ENCODE results near the gene PPP2R2C.

GRCh38 chr4:6476893-6477292, 4.5 kb upstream of the PPP2R2C start:
- TF ChIP-seq CTCF (IDR thresholded peaks at IDR 0.05; ENCODE audit: insufficient read depth, low read length) (no peak), GABPA (IDR thresholded peaks at IDR 0.05; ENCODE audit: low read depth) (no peak), REST (IDR thresholded peaks at IDR 0.05; ENCODE audit: insufficient replicate concordance, low read depth) (no peak), POLR2AphosphoS5 (IDR thresholded peaks at IDR 0.05; ENCODE audit: low read depth) (no peak), SPI1 (IDR thresholded peaks at IDR 0.05; ENCODE audit: borderline replicate concordance, low read depth) (no peak)

Measured in HL-60 (cell line).